Ishikawa (cell line): Measurements from ENCODE around the gene RDH8.

Experiments
- CREB1 ChIP-seq: IDR thresholded peaks from 2 replicates; pipeline ENCODE4 v1.6.1; 2012; ENCODE audit warnings: low read depth
- FOXM1 ChIP-seq: IDR thresholded peaks from 2 replicates; pipeline ENCODE4 v1.6.1; 2012; ENCODE audit warnings: low read depth, borderline replicate concordance
- REST ChIP-seq: IDR thresholded peaks from 2 replicates; pipeline ENCODE4 v1.6.1; 2012; ENCODE audit warnings: low read depth, mild to moderate bottlenecking
- YY1 ChIP-seq: IDR thresholded peaks from 2 replicates; pipeline ENCODE4 v1.6.1; 2012; ENCODE audit warnings: low read depth

DNA sequence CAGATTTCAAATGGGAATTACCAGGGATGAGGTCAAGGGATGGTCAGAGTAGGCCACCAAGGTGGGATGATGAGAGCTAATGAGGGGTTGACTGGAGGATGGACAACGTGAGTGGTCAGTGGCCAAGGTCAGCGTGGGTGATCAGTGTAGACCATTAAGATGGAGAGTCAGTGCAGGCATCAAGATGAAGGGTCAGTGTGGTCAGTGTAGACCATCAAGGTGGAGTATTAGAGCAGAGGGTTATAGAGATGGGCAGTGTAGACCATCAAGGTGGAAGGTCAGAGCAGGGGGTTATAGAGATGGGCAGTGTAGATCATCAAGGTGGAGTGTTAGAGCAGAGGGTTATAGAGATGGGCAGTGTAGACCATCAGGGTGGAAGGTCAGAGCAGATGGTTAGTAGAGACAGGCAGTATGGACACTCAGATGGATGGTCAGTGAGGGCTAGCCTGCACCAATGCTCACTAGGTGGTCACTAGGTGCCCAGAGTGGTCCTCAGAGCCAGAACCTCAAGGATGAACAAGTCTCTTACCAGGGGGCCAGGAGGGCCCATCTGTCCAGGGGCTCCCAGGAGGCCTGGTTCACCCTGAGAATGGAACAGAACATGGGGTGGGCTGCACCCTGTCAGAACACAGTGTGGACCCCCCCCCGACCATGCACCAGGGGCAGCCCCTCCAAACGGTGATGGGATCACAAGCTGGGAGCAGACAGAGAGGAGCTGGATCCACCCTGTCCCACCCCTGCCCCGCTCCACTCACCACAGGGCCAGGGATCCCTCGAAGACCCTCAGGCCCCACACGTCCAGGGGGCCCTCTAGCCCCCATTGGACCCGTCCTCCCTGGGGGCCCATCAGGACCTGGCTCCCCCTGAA, 44.2 kb upstream of the RDH8 start:
- TF ChIP-seq YY1: no peak
- TF ChIP-seq REST: no peak
- TF ChIP-seq FOXM1: no peak
- no peak for TF ChIP-seq CREB1
